ENCODE measurements around the gene TBX3.

TBX3 gene

DNA sequence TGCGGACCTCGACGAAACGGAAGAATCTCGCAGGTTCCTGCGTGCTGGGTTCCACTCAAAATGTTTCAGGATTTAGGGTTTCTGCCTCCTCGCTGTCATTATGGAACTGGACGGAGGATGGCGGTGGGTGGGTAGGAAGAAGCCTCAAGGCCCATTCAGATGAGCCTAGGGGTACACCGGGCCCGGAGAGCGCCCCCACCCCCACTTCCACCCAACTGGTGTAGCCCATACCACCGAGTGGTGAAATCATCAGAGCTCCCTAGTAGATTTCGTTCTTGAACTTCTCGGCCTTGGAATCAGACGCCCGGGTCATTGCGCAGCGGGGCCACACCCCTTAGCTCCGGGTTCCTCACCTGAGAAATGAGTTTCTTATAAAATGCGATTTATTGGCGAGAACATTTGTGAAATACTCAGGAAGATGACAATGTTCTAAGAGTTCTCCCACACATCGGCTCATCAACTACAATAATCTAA lies 13.3 kb upstream of the TBX3 start:
- in situ Hi-C loops (cut with MboI; ENCODE audit: low sequenced_read_pairs), result no loop called here

DNA sequence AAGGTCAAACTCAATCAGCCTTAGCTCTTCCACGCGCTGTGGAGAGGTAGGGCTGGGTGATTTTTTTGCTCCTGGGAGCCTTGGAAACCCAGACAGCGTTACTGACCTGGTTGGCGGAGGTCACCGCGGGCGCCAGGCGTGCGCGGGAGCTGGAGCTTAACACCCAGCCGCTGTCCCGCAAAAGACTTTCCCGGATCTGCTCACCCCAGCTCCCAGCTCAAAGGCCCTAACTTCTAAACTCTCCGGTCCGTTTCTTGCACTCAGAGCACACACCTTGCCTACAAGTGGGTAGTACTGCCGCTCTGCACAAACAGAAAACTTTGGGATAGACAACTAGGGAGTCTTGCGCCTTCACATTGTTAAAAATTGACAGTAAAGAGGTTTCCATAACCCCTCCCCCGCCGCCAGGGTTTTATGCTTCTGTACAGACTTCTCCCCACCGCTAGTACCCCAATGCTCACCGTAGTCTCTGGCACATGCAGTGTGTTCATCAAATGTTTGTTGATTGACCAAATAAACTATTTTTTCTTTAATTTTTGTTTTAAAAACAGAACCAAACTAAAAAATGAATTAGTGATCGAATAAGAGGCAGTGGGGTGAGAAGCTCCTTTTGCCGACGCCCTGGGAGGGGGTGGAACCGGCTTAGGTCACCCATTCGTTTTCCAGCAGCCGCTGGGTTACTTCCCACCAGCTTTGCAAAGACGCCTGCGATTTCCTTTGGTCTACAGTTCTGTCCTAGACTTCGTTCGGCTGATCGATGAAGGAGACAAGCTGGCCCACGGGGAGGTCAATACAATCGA lies 12.7 kb upstream of the TBX3 start:
- in situ Hi-C loops (cut with MboI; ENCODE audit: low sequenced_read_pairs), result no loop called here

GRCh38 chr12:114695305-114695592 lies 11.3 kb upstream of the TBX3 start:
- in situ Hi-C loops (cut with MboI; ENCODE audit: low sequenced_read_pairs), result no loop called here

GRCh38 chr12:114694436-114695304 lies 10.7 kb upstream of the TBX3 start:
- in situ Hi-C loops (cut with MboI; ENCODE audit: low sequenced_read_pairs), result no loop called here

DNA sequence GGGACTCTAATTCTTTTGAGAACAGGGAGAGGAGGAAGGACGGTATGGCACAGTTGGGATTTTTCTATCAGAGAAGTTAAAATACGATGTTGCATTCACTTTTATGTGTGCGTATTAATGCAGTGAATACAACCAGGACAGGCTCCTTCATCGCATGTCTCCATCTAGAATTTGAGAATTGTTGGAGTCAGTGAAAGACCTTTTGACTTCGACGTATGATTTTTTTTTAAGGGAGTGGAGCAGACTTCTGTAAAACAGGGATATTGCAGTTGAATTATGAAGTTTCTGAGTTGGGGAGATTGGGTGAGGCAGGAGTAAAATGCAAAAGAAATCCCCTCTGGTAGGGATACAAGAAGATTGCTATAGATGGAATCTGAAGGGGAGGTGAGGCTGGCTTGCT lies 9.6 kb upstream of the TBX3 start:
- in situ Hi-C loops (cut with MboI; ENCODE audit: low sequenced_read_pairs), result no loop called here

GRCh38 chr12:114693059-114693531 lies 9.1 kb upstream of the TBX3 start:
- in situ Hi-C loops (cut with MboI; ENCODE audit: low sequenced_read_pairs), result no loop called here

DNA sequence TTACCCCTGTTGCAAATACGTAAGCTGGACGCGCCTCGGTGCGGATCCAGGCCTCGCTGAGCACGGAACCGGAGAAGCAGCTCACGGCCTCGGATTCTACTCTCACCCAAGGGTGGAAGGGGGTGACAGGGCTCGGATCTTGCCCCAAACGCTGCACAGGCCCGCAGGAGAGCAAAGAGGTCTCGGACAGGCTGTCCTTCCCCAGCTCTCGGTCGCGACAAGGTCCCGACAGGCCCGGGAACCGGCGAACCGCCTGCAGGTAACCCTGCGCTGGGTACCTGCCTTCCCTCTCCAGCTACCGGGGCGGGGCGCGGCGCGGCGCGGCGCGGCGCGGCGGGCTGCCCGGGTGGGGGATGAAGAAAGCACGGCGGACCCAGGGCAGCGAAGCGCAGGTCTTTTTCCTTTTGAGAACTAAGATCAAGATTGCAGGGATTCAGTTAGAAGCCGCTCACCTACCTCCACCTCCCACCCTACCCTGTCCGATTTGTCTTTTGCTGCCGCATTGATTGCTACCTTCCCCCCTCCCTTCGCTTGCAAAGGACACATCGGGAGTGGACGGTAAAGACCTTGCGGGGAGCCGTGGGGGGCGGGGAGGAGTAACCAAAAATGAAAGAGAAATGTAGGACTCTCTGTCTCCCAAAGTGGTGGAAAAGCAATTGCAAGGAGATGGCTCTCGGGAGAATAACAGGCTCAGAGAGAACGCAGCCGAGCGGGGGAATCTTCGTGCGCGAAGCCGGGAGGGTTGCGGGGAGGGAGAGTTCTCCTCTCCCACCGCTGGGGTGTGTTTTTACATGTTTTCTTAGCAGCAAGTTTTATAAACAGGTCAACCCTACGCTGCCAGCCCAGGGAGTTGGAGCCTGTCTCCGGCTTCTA lies 8.4 kb upstream of the TBX3 start:
- in situ Hi-C loops (cut with MboI; ENCODE audit: low sequenced_read_pairs), result no loop called here

DNA sequence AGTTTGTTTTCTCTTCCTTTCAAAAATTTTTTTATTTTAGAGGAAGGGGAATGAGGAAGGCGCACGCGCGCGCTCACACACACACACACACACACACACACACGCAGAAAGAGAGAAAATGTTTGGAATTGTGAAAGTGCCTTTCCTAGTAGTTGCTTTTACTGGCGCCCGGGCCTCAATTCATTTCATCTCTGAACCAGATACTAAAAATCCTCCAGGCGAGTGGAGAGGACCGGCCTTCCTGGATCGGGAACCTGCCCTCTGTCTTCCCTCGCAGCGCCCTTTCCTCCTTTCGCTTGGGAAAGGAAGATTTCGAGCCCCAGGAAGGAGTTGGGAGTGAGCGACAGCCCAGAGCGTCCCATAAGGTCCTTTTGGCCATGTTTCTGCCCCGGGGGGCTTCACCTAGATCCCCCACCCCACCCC lies 7.8 kb upstream of the TBX3 start:
- in situ Hi-C loops (cut with MboI; ENCODE audit: low sequenced_read_pairs), result no loop called here

DNA sequence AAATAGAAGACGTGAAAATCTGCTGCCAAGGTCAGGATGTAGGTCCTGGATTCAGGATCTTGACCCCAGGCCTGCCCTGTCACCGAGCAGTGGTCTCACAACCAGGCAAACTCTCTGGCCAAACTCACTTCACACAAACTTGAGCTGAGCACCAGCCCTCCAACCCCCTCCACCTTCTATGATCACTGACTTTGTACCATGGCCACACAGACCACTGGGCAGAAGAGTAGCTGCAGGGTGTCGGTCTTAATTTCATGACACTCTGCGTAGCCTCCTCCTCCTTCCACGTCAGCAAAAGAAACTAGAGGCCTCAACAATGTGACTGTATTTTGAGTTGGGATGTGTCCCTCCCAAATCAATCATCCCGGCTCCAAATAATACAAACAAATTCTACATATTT lies 7.2 kb upstream of the TBX3 start:
- in situ Hi-C loops (cut with MboI; ENCODE audit: low sequenced_read_pairs), result no loop called here

GRCh38 chr12:114690267-114691135 lies 6.5 kb upstream of the TBX3 start:
- in situ Hi-C loops (cut with MboI; ENCODE audit: low sequenced_read_pairs), result no loop called here

DNA sequence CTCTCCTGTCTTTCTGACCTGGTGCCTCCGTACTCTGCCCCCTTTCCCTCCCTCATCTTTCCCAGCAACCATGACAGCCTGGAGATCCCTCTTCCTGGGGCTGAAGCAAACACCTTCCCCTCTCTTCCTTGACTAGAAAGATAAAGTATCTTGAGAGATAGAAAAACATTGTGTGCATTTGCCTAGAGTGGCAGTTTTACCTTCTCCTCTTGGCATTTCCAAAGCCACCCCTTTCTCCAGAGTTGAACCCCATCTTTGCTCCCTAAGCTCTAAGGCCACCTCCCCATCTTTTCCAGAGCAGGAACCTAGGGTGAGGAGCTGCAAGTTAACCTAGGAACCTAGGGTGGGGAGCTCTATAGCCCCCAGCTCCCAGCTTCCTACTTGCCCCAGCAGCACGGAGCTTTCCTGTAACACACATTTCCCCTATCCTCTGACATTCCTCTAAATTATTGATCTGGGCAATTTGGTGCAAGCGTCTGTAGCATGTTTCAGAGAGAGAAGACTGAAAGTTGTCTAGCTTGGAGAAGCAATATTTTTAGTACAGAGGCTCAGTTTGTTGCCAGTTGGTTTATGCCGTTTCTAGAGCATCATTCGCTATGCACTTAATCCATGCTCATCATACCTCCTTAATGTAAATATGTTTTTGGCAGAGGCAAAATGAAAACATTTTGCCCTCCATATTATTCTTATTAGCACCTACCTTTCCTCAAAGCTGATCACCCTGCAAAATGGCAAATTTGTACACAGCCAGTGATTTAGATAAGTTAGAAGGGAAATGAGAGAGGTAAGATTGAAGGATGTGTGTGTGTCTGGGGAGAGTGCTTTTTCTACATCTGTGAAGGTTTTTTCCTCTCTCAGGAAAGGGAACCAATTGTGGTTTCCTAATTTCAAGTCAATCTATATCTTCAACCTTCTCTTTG lies 5.4 kb upstream of the TBX3 start:
- in situ Hi-C loops (cut with MboI; ENCODE audit: low sequenced_read_pairs), result no loop called here

- in situ Hi-C loops (cut with MboI; ENCODE audit: low sequenced_read_pairs), result no loop called here
These were observed 4.4 kb upstream of the TBX3 start for GRCh38 chr12:114688256-114688845.

DNA sequence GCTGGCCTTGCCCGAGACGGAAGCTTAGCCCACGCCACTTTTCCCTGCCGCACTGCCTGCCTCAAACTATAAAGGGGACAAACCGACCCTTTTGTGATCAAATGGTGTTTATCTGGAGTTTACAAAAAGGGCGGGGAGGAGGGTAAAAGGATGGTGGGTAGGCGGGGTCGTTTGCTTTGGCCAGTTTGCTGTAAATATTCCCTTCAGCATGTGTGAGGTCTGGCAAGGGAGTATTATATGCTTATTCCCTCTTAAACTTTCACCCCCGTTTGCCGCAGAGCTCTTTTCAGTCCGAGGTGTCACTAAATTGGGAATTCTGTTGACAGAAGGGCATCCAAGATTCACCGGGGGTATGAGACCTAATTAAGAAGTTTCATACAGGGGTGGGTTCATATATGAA lies 3.8 kb upstream of the TBX3 start:
- in situ Hi-C loops (cut with MboI; ENCODE audit: low sequenced_read_pairs), result no loop called here

DNA sequence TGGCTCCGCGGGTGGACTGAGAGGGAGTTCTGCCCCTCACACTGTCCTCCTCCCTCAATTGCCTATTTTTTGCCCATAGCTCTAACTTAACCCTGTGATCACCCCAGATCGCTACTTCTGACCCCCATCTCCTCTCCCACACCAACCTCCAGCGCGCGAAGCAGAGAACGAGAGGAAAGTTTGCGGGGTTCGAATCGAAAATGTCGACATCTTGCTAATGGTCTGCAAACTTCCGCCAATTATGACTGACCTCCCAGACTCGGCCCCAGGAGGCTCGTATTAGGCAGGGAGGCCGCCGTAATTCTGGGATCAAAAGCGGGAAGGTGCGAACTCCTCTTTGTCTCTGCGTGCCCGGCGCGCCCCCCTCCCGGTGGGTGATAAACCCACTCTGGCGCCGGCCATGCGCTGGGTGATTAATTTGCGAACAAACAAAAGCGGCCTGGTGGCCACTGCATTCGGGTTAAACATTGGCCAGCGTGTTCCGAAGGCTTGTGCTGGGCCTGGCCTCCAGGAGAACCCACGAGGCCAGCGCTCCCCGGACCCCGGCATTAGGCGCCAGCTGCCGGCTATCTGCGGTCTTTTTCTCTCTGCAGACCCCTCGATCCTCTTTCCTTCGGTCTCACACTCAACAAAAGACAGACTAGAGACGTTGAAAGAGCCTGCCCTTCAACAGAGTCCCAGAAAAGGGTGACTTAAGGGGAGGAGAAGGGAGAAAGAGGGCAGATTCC lies 3.0 kb upstream of the TBX3 start:
- in situ Hi-C loops (cut with MboI; ENCODE audit: low sequenced_read_pairs), result no loop called here

GRCh38 chr12:114686426-114686772 lies 2.4 kb upstream of the TBX3 start:
- in situ Hi-C loops (cut with MboI; ENCODE audit: low sequenced_read_pairs), result no loop called here

DNA sequence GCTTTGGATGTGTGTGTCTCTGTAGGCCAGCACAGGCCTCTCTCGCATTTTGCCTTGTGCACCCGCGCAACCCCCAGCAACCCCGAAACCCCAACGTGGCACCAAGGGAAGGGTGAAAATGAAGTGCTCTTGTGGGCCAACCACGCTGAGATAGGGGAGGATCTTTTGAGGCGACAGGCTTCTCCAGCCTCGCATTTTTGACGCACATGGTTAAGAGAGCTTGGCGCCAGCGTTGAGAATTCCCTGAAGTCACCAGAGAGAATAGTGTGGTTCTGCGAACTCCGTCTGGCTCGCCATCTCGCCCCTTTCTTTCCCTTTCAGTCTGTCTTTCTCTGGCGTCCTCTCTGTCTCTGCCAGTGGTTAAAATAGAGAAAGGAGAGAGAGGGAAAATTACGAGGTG lies 1.9 kb upstream of the TBX3 start:
- in situ Hi-C loops (cut with MboI; ENCODE audit: low sequenced_read_pairs), result no loop called here

DNA sequence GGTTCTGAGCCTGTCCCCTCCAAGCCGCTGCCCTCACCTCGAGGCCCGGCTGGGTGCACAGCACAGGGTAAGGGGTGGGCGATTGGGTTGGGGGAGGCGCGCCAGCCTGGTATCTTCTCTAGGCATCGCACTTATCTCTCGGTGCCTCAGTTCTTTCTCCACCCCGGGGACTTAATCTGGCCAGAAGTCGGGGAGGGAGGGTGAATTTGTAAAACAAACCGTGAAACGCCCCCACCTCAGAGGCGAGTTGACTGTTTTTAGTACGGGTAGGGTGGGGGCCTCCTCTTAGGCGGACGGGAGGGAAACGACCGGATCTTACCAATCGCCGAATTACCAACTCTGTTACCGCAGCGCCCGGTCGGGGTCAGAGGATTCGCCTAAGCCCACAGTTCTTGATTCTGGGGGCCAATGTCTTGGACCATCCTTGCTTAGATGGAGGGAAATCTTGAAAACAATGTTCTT lies 1.4 kb upstream of the TBX3 start:
- in situ Hi-C loops (cut with MboI; ENCODE audit: low sequenced_read_pairs), result no loop called here

DNA sequence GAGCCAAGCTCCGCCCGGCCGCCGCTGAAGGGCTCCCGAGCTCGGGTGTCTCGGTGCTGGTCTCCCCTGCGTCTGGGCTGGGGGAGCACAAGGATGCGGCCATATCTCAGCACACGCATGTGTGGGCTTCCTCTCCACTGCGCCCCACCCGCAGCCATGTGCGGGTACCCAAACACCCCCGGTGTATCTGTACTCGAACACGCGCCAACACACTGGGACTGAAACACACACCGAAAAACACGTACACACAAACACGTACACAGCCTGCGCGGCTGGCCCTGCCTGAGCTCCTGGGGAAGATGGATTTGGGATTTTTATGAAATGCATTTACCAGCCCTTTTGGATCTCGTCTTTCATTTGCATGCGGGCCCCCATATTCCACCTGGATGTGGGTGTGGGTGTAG lies 897 bp upstream of the TBX3 start:
- in situ Hi-C loops (cut with MboI; ENCODE audit: low sequenced_read_pairs), result no loop called here

Data from HL-60/S4 (cell line).